SHP77 (cell line): ENCODE data around the gene STX10.

Source experiments
- DNase-seq, 2 experiments: peaks; one replicate each; lab custom pipeline; 2025; lab: John Stamatoyannopoulos, UW

STX10 gene

DNA sequence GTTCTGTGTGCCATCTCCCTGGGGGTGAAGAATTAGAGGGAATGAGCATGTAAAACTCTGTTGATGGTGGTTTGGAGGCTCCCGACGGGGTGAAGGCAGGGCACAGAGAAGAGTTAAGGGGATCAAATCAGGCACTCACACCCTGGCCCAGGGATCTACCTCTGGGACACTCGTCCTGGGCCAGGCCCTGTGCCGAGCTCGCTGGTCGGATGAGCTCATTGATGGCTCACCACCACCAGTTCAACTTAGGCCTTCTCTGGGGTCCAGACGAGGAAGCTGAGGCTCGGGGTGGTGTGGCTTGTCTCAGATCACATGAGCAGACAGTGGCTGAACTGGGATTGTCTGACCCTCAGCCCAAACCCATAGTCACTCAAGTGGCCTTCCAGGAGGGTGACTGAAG, 30.5 kb downstream of the STX10 start:
- no peak for DNase-seq

DNA sequence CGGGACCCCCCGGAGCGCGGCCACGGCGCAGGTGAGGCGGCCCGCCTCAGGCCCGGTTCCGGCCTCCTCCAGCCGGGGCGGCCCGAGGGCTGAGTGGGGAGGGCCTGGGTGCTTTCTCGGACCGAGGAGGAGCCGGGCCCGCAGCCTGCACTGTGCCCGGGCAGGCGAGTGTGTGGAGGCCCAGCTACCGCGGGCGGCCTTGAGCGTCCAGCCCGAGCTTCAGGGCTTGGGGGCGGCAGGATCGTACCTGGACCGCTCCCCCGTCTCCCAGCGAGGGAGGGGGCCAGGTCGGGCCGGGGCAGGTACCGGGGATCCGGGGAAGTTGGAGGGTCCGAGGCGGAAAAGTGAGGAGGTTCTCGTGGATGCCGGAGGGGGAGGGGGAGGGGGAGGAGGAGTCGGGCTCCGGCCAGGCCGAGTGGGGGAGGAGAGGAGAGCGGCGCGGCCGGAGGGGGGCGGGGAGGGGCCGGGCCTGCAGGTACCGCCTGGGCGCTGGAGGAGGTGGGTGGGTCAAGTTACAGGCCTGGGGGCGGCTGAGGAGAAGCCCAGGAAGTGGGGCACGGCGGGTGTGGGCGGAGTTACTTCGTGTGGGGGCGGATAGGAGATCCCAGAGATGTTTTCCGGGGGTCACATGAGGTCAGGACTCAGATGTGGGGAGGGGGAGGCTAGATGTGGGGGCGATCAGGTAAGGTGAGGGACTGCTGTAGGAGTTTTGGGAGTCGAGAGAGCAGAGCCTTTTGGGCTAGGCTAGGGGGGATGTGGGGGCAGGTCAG, 31.6 kb downstream of the STX10 start:
- DNase-seq = peak in 1 of 2 experiments; percentile 38

- peak; percentile 79 to 89 for DNase-seq
Observed at GRCh38 chr19:13117772-13118423, 32.3 kb downstream of the STX10 start, which contains the start of gene NACC1. Gene NACC1 (plus strand): TSS chr19:13118264. CDS start chr19:13135208, 16,944 bp downstream.

DNA sequence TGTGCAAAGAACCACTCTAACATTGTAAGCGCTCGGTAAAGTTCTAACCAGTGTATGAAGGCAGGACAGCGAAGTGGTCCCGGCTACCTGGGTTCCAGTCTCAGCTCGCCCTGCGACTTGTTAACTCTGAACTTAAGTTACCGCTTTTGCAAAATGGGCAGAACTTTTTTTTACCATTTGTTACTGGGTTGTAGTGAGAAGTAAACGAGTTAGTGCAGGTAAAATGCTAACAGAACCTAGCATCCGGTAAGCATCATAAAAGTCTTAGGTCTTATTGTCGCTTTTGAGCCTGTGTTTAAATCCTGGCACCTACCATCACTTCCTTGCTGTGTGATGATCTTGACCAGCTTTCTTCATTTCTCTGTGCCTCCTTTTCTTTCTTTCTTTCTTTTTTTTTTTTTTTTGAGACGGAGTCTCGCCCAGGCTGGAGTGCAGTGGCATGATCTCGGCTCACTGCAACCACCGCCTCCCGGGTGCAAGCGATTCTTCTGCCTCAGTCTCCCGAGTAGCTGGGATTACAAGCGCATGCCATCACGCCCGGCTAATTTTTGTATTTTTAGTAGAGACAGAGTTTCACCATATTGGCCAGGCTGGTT, 32.9 kb downstream of the STX10 start:
- DNase-seq = no peak

- DNase-seq = peak; percentile 89 to 92
Observed at GRCh38 chr19:13116282-13117175, 33.6 kb downstream of the STX10 start, which contains the start of gene TRMT1. Gene TRMT1 (minus strand): TSS chr19:13116740. CDS start chr19:13116399, 341 bp downstream.

- no peak for DNase-seq
Observed at GRCh38 chr19:13115936-13116281, 34.3 kb downstream of the STX10 start.

- DNase-seq = no peak
Observed at GRCh38 chr19:13112555-13112954, 37.6 kb downstream of the STX10 start.

- no peak for DNase-seq
Observed at GRCh38 chr19:13110099-13110610, 40.0 kb downstream of the STX10 start.

DNA sequence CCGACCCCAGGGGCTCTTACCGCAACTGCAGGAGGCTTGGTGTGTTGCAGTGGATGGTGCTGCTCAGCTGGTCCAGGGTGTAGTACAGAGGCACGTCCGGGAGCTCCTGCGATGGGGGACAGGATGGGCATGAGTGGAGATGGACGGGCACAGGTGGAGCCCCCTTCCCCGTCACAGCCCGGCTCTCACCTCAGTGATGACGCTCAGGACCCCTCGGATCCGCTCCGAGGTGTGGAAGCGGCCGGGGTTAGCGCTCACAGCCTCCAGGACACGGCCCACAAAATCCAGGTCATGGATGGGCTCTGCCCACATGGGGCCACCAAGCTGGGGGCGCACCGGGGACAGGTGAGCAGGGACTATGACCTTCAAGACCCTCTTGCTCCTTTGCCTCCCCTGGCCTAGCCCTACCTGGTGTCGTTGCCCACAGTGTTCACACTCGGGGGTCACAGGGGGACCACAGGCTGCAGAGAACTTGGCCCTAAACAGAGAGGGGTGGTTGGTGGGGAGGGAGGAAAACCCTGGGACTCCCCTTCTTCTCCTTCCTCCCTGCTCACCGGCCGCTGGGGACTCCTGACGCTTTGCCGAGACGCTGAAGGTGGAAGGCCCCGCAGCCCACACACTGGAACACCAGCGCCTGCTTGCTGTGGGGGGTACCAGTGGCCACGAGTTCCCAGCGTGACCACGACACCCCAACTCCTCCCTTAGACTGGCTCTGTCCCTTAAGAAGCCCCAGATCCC, 40.6 kb downstream of the STX10 start:
- no peak for DNase-seq

- DNase-seq = no peak
Observed at GRCh38 chr19:13104848-13105711, 45.1 kb downstream of the STX10 start.

DNA sequence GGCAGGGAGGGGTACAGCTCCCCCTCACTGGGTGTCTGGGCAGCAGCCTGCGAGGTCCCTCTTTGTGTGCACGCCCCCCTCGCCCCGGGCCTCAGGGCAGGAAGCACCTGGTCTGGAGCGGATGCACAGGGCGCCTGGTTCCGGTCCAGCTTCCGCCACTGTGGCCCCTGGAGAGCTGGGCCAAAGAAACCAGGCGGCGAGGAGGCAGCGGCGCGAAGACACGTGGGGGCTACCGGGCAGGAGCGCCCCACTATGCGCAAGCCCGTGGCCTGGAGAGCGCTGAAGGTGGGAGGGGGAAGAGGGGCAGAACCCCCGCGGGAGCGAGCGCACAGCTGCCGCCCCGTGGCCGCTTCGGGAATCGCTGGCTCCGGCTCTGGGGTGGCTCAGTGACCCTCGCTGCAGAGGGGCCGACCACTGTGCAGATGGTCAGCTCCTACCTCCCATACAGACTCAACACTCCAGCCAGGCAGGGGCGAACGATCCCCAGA, 45.8 kb downstream of the STX10 start:
- no peak for DNase-seq

- DNase-seq = no peak
Observed at GRCh38 chr19:13103581-13104359, 46.4 kb downstream of the STX10 start.

DNA sequence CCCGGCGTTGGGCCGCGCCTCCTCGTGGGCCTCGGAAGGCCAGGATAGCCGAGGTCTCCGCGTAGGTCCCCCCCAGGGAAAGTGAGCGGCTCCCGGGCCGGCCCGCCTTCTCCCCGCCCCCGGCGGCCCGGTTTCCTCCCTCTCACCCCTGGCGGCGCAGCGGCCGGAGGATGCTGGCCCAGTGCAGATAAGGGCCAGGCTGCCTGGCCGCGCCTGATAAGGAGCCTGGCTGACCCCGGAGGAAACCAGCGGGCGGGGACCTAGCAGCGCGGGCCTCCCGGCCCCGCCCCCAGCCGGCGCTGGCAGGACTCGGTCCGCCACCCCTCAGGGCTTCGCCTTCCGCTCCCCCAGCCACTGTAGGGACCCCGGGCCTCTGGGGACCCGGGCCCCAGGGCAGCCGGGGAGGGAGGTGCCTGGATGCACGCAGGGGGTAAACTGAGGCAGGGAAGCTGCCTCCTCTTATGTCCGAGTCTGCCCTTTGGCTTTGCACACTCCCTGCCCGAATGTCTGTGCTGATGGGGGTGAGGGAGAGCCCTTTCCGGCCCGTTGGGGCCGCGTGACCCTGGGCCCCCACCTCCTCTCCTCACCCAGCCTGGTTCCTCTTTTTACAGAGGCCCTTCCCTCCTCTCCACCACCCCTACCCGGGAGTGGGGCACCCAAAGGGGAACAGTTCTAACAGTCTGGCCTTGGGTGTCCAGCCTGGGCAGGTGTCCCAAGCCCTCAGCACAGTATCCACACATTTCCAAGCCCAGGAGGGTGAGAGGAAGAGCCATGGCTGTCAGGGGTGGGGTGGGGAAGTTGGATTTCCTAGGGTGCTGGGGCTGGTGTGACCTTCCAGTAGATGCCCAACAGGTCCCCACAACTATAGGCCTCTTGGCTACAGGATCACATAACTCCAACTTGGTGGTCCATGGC, 47.3 kb downstream of the STX10 start, which contains the start of gene LYL1:
Gene LYL1 (minus strand): TSS at position 193 of the 915 bp plus-strand sequence. CDS start 1,687 bp downstream, outside the sequence.
- no peak for DNase-seq

DNA sequence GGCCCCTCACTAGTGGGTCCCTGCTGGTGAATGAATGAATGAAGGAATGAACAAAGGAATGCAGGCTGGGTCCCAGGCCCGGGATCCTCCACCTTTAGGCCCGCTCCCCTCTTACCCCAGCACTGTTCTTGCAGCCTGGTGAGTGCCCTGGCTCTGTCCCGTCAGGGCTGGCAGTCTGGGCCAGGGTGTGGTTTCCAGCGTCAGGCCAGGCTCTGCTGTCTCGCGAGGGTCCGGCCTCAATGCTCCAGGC, 47.8 kb downstream of the STX10 start:
- no peak for DNase-seq

DNA sequence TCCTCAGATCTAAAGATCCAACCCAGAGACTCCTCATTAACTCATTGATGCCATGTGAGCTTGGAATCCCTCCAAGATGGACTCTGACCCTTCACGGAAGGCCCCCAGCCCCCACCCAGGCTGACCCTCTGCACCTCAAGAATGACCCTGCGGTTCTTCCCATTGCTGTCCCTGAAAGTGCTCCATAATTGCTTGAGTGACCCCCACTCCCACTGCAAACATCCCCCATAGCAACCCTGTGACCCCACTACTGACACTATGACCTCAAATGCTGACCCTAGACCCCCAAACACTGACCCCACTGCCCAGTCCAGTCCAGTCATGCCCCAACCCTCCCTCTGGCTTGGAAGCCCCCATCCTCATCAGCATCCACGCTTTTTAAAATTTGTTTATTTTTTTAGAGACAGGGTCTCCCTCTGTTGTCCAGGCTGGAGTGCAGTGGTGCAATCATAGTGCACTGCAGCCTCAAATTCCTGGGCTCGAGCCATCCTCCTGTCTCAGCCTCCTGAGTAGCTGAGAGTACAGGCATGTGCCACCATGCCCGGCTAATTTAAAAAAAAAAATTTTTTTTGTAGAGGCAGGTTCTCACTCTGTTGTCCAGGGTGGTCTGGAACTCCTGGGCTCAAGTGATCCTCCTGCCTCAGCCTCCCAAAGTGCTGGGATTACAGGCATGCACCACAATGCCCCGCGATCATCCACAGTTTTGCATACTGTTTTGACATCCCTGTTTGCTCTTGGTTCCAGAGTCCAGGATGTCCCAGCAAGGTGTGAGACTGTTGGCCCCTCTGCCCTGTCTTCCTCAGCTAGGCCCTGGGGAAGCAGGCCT, 48.4 kb downstream of the STX10 start:
- DNase-seq = no peak

- no peak for DNase-seq
Observed at GRCh38 chr19:13100841-13101589, 49.2 kb downstream of the STX10 start.
